K562 (cell line): Measurements from ENCODE around the gene CEBPE.

ENCODE experiments used
- ARID2 ChIP-seq: fragments of 450-650 bp; IDR thresholded peaks from 2 replicates; pipeline ENCODE4 v1.6.1; 2017; ENCODE audit warnings: antibody characterized with exemption, mild to moderate bottlenecking
- ASH1L ChIP-seq: fragments of 450-650 bp; IDR thresholded peaks from 2 replicates; pipeline ENCODE4 v1.6.1; 2018; ENCODE audit warnings: borderline replicate concordance, mild to moderate bottlenecking, low read depth; ENCODE audit not compliant: partially characterized antibody
- BRD4 ChIP-seq: fragments of 200-600 bp; sonication (generic); IDR thresholded peaks from 2 replicates; pipeline ENCODE4 v1.6.1; 2017; ENCODE audit warnings: inconsistent platforms
- CTCF ChIP-seq, 3 experiments: IDR thresholded peaks in 2 of 3; conservative IDR thresholded peaks in 1 of 3; 2 replicates each; pipeline ENCODE4 v1.5.1; 2011 to 2012; ENCODE audit warnings: low read length in 3 of 3, mild to moderate bottlenecking in 3 of 3, control low read depth in 2 of 3, improper control_type of control experiment in 1 of 3, inconsistent platforms in 1 of 3, low read depth in 1 of 3, mixed read lengths in 1 of 3, moderate library complexity in 1 of 3; ENCODE audit not compliant: insufficient read depth in 2 of 3
- GTF2E2 ChIP-seq: fragments of 200-800 bp; sonication (Bioruptor generic); IDR thresholded peaks from 2 replicates; pipeline ENCODE4 v1.6.1; 2016; ENCODE audit warnings: missing genetic modification characterization, missing compliant biosample characterization
- JUND ChIP-seq, 2 experiments: IDR thresholded peaks; 2 replicates in 1 of 2; 3 replicates in 1 of 2; pipeline ENCODE4 v1.6.1; 2011; ENCODE audit warnings: borderline replicate concordance in 2 of 2, low read depth in 2 of 2, low read length in 2 of 2, improper control_type of control experiment in 1 of 2, missing biosample characterization in 1 of 2, missing genetic modification characterization in 1 of 2, missing genetic modification reagents in 1 of 2
- MTA1 ChIP-seq: fragments of 450-650 bp; IDR thresholded peaks from 2 replicates; pipeline ENCODE4 v1.6.1; 2017; ENCODE audit warnings: borderline replicate concordance
- NBN ChIP-seq: fragments of 450-650 bp; IDR thresholded peaks from 2 replicates; pipeline ENCODE4 v1.6.1; 2016; ENCODE audit warnings: low read depth, mild to moderate bottlenecking
- TAF7 ChIP-seq: fragments of 450-650 bp; IDR thresholded peaks from 2 replicates; pipeline ENCODE4 v1.6.1; 2016; ENCODE audit warnings: missing genetic modification characterization, missing compliant biosample characterization
- ZC3H8 ChIP-seq: fragments of 450-650 bp; IDR thresholded peaks from 2 replicates; pipeline ENCODE4 v1.6.1; 2017
- TF ChIP-seq, protein P1 (sequence below): IDR thresholded peaks from 3 replicates; pipeline ENCODE4 v1.6.1; 2011; ENCODE audit warnings: borderline replicate concordance, mild to moderate bottlenecking; ENCODE audit not compliant: insufficient read length, insufficient read depth

GRCh38 chr14:23131482-23131881, 12.4 kb upstream of the CEBPE start:
- TF ChIP-seq NBN (no peak), TAF7 (tag) (no peak), ZC3H8 (no peak), BRD4 (no peak), MTA1 (no peak), JUND (IDR thresholded peaks at IDR 0.05; ENCODE audit: borderline replicate concordance, low read depth, low read length) (no peak), JUND (tag; IDR thresholded peaks at IDR 0.05; ENCODE audit: borderline replicate concordance, low read depth, low read length) (no peak), ASH1L (no peak), CTCF (IDR thresholded peaks at IDR 0.05 in 2 of 3, conservative IDR thresholded peaks at IDR 0.05 in 1 of 3; ENCODE audit: insufficient read depth in 2 of 3, low read depth in 1 of 3, low read length in 3 of 3) (no peak), ARID2 (no peak), GTF2E2 (no peak)
- TF ChIP-seq, protein P1, sequence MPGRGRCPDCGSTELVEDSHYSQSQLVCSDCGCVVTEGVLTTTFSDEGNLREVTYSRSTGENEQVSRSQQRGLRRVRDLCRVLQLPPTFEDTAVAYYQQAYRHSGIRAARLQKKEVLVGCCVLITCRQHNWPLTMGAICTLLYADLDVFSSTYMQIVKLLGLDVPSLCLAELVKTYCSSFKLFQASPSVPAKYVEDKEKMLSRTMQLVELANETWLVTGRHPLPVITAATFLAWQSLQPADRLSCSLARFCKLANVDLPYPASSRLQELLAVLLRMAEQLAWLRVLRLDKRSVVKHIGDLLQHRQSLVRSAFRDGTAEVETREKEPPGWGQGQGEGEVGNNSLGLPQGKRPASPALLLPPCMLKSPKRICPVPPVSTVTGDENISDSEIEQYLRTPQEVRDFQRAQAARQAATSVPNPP = no peak
